Activated naive CD8-positive, alpha-beta T cell treated with anti-CD3 and anti-CD28 coated beads, Interleukin-2, amount 10 ng/mL, durations not matched to agents 7 days and 5 days (primary cell): Measurements from ENCODE around the gene ADCY9. TPM values are rescaled to one million over a fixed set of nuclear protein-coding genes. Genes with fewer than 3 reads are reported as not detected.
"Not testable (repeated sequence)": the region's sequence is repeated elsewhere in the genome, so short reads cannot be mapped to it uniquely, and the experiment has no call there.

ENCODE experiments used
- ATAC-seq: fragments of 150-1000 bp; cut with Tn5 transposase; one replicate; pipeline ENCODE4 v1.10.0; 2021; ENCODE audit warnings: low read depth, moderate library complexity
- POLR2A ChIA-PET: fragments of 350-600 bp; sonication (Branson Sonifier 250); formaldehyde crosslinking; loops from one replicate; lab custom pipeline; 2021; ENCODE audit warnings: antibody characterized with exemption; lab: Charles Lee
- DNase-seq: peaks from one replicate; pipeline ENCODE4 v3.0.0; 2021
- H3K27ac Mint-ChIP-seq: one replicate; pipeline ENCODE4 v1.8.0; 2022; ENCODE audit warnings: mild to moderate bottlenecking, mixed read lengths
- H3K27me3 Mint-ChIP-seq: one replicate; pipeline ENCODE4 v1.8.0; 2022; ENCODE audit warnings: mild to moderate bottlenecking, moderate library complexity, mixed read lengths
- H3K36me3 Mint-ChIP-seq: one replicate; pipeline ENCODE4 v1.8.0; 2021; ENCODE audit warnings: mild to moderate bottlenecking, mixed read lengths
- H3K4me1 Mint-ChIP-seq: one replicate; pipeline ENCODE4 v1.8.0; 2021; ENCODE audit warnings: mixed read lengths
- H3K4me3 Mint-ChIP-seq: one replicate; pipeline ENCODE4 v1.8.0; 2022; ENCODE audit warnings: mild to moderate bottlenecking, moderate library complexity, mixed read lengths
- H3K9me3 Mint-ChIP-seq: one replicate; pipeline ENCODE4 v1.8.0; 2021; ENCODE audit warnings: mixed read lengths
- total RNA-seq, 2 experiments: library from RNA; stranded (reverse); gene quantifications; one replicate each; pipeline ENCODE4 v1.2.3, GENCODE V29; 2021

The ADCY9 gene
- total RNA-seq, 2 experiments from 2014 or later, result 9.9 to 10.1 TPM

DNA sequence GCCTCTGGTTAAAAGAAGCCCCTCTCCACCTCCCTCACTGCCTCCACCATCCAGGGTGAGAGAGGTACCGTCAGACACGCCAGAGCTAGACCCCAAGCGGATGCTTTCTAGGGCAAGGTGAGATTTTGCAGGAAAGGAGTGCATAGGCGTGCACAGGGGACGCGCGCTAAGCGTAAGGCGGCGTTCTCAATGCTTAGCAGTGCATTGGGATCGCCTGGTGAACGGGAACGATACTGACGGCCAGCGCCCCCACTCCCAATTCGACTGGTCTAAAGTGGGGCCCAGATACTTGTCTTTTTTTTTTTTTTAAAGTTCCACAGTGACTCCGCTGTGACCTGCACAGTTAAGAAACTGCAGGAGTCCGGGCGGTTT lies 177.8 kb downstream of the ADCY9 start:
- peak overlapping the region; percentile 9 for H3K4me3 Mint-ChIP-seq
- POLR2A ChIA-PET, result interaction anchor here (0.6 kb wide), 2 partner anchors 71 to 315 kb away, joined by 3 to 4 read pairs; no protein-coding TSS in a partner anchor
- DNase-seq (no peak), ATAC-seq (no peak)
- H3K27me3 Mint-ChIP-seq, result peaks cover 2% of the 10 kb centered on the region
- H3K36me3 Mint-ChIP-seq, result no peaks in the 10 kb centered on the region
- H3K9me3 Mint-ChIP-seq, result peaks cover 2% of the 10 kb centered on the region
- H3K27ac Mint-ChIP-seq, result no peak overlapping the region
- no peaks in the 10 kb centered on the region for H3K4me1 Mint-ChIP-seq

- peaks cover 2% of the 10 kb centered on the region for H3K9me3 Mint-ChIP-seq
- no peak overlapping the region for H3K27ac Mint-ChIP-seq
- DNase-seq, result no peak
- H3K4me1 Mint-ChIP-seq, result no peaks in the 10 kb centered on the region
- POLR2A ChIA-PET, result no interaction called here
- no peak overlapping the region for H3K4me3 Mint-ChIP-seq
- H3K27me3 Mint-ChIP-seq, result peaks cover 2% of the 10 kb centered on the region
- ATAC-seq, result no peak
- no peaks in the 10 kb centered on the region for H3K36me3 Mint-ChIP-seq
Measured at GRCh38 chr16:3937066-3937875, 179.0 kb downstream of the ADCY9 start.

- no peak for DNase-seq
- Mint-ChIP-seq H3K4me3 (no peak overlapping the region), H3K36me3 (no peaks in the 10 kb centered on the region), H3K27me3 (peaks cover 12% of the 10 kb centered on the region), H3K4me1 (no peaks in the 10 kb centered on the region), H3K9me3 (no peaks in the 10 kb centered on the region), H3K27ac (no peak overlapping the region)
- ATAC-seq, result no peak
- POLR2A ChIA-PET, result no interaction called here
Measured at GRCh38 chr16:3935921-3936320, 180.3 kb downstream of the ADCY9 start.

GRCh38 chr16:3934491-3935181 lies 181.6 kb downstream of the ADCY9 start:
- H3K36me3 Mint-ChIP-seq, result no peaks in the 10 kb centered on the region
- H3K9me3 Mint-ChIP-seq, result no peaks in the 10 kb centered on the region
- H3K27me3 Mint-ChIP-seq, result peaks cover 18% of the 10 kb centered on the region
- H3K4me1 Mint-ChIP-seq, result no peaks in the 10 kb centered on the region
- POLR2A ChIA-PET, result no interaction called here
- no peak overlapping the region for H3K27ac Mint-ChIP-seq
- ATAC-seq, result no peak
- no peak for DNase-seq
- H3K4me3 Mint-ChIP-seq, result no peak overlapping the region

DNA sequence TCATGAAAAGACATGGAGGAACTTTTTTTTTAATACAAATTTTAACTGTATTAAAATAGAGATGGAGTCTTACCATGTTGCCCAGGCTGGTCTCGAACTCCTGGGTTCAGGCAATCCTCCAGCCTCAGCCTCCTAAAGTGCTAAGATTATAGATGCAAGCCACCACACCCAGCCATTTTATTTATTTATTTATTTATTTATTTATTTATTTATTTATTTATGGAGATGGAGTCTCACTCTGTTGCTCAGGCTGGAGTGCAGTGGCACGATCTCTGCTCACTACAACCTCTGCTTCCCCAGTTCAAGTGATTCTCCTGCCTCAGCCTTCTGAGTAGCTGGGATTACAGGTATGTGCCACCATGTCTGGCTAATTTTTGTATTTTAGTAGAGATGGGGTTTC lies 189.1 kb downstream of the ADCY9 start:
- H3K27ac Mint-ChIP-seq, ATAC-seq, DNase-seq, H3K9me3 Mint-ChIP-seq, POLR2A ChIA-PET, H3K4me3 Mint-ChIP-seq, H3K36me3 Mint-ChIP-seq, H3K4me1 Mint-ChIP-seq: not testable (repeated sequence)
- peaks cover 28% of the 10 kb centered on the region for H3K27me3 Mint-ChIP-seq

DNA sequence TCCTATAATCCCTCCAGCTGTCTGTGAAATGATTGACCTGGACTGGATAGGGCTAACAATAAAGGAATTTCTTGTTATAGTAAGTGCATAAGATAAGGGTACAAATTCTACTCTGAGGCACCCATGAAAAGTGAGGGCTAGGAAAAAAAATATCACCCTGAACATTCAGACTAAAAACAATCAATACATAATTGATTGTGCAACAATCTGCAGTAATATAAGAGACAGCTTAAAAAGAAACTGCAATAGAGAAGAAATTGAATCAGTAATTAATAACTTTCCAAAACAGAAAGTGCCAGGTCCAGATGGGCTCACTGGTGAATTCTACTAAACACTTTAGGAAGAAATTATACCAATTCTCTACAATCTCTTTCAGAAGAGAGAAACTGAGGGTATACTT lies 191.5 kb downstream of the ADCY9 start:
- Mint-ChIP-seq H3K36me3 (no peaks in the 10 kb centered on the region), H3K4me3 (no peak overlapping the region), H3K9me3 (peaks cover 1% of the 10 kb centered on the region), H3K27me3 (peaks cover 12% of the 10 kb centered on the region), H3K4me1 (no peaks in the 10 kb centered on the region), H3K27ac (no peak overlapping the region)
- DNase-seq, result no peak
- POLR2A ChIA-PET, result no interaction called here
- no peak for ATAC-seq

DNA sequence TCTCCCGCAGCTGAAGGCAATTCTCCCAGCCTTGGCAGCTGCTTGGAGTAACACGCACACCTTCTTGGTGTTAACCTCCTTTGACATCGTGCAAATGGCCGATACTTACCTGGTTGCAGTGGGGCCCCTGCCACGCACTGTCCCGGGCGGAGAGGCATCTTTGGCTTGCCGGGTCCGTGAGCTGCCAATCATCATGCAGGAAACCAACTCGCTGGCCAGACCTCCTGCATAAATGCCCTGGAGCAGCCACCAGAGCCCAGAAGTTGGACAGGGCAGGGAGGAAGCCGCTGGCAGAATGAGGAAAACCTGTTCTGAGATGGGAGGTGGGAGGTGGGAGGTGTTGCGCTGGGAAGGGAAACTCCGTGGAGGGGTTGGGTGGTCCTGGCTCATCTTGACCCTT lies 194.0 kb downstream of the ADCY9 start:
- no peak overlapping the region for H3K27ac Mint-ChIP-seq

GRCh38 chr16:3920206-3920605 lies 196.0 kb downstream of the ADCY9 start:
- Mint-ChIP-seq H3K36me3 (peaks cover 4% of the 10 kb centered on the region), H3K4me3 (no peak overlapping the region)
- DNase-seq, result no peak

More for the DNA sequence above, 194.0 kb downstream of the ADCY9 start:
- Mint-ChIP-seq H3K4me3 (no peak overlapping the region), H3K9me3 (peaks cover 12% of the 10 kb centered on the region), H3K27me3 (peaks cover 12% of the 10 kb centered on the region), H3K36me3 (peaks cover 4% of the 10 kb centered on the region), H3K4me1 (no peaks in the 10 kb centered on the region)
- POLR2A ChIA-PET, result no interaction called here
- no peak for ATAC-seq
- DNase-seq, result no peak

GRCh38 chr16:3919413-3919812 lies 196.8 kb downstream of the ADCY9 start:
- Mint-ChIP-seq H3K9me3 (peaks cover 14% of the 10 kb centered on the region), H3K4me3 (no peak overlapping the region), H3K27me3 (peaks cover 5% of the 10 kb centered on the region), H3K36me3 (peaks cover 4% of the 10 kb centered on the region), H3K4me1 (no peaks in the 10 kb centered on the region), H3K27ac (no peak overlapping the region)
- POLR2A ChIA-PET, result no interaction called here
- no peak for DNase-seq
- no peak for ATAC-seq

More at GRCh38 chr16:3920206-3920605, 196.0 kb downstream of the ADCY9 start:
- Mint-ChIP-seq H3K27me3 (peaks cover 9% of the 10 kb centered on the region), H3K4me1 (no peaks in the 10 kb centered on the region), H3K9me3 (peaks cover 14% of the 10 kb centered on the region), H3K27ac (no peak overlapping the region)
- ATAC-seq, result no peak
- POLR2A ChIA-PET, result no interaction called here

DNA sequence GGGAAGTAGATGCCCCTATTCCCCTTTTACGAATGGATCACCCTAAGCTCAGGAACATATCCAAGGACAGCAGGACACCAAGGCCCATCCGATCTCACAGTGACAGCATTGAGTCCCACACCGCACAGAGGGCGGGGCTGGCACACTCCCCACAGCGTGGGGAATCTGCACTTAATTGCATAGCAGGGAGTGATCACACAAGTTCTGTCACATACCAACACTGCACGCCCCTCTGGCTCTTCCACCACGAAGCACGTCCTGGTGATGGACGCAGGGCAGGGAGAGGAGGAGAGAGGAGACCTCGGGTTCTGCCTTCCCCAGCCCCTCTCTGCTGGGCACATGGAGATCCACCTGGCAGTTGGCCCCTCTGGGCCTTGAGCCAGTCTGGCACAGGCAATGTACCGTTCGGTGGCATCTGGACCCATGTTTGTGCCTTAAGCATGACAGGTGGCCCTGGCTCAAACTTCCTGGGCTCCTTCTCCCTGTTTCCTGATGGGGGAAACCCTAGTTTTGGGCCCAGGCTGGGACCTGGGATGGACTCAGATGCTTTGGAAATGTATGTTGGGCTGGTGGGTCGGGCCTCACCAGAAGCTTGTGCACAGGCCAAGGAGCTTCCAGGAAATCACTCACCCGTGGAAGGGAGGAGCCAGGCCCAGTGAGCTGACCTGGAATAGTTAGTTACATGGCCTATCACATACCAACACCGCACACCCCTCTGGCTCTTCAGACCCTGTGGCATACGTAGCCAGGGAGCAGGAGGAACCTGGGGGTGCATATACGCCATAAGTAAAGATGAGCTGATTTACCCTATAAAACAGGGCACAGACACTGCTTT lies 200.6 kb downstream of the ADCY9 start:
- DNase-seq (no peak), ATAC-seq (no peak)
- Mint-ChIP-seq H3K4me3 (no peak overlapping the region), H3K9me3 (peaks cover 12% of the 10 kb centered on the region), H3K36me3 (peaks cover 4% of the 10 kb centered on the region), H3K4me1 (no peaks in the 10 kb centered on the region), H3K27ac (no peak overlapping the region), H3K27me3 (no peaks in the 10 kb centered on the region)
- POLR2A ChIA-PET, result interaction anchor here (0.6 kb wide), 1 partner anchor 268 kb away, joined by 3 read pairs; no protein-coding TSS in a partner anchor

DNA sequence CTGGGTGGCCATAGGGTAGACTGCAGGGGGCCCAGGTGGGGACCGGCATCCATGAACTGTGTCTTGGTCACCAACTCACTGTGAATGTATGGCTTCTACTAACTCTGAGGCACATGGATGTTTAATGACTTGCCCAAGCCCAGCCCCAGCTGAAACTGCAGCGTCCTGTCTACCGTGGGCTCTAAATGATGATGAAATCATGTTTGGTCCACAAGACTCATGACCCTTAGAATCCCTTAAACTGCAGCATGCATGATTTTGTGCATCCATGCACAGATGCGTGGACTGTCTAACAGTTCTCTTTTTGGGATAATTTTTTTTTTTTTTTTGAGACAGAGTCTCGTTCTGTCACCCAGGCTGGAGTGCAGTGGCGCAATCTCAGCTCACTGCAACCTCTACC lies 203.3 kb downstream of the ADCY9 start:
- POLR2A ChIA-PET, result no interaction called here
- Mint-ChIP-seq H3K27me3 (no peaks in the 10 kb centered on the region), H3K4me3 (no peak overlapping the region), H3K9me3 (peaks cover 2% of the 10 kb centered on the region), H3K36me3 (no peaks in the 10 kb centered on the region), H3K27ac (no peak overlapping the region), H3K4me1 (no peaks in the 10 kb centered on the region)
- no peak for ATAC-seq
- no peak for DNase-seq
